OCI-LY3 (cell line): ENCODE results near the gene SEMA3G.

Experiments used
- H2AFZ ChIP-seq: fragments of 200-600, 300-600 bp; shearing (Covaris generic); 2 replicates; pipeline ENCODE4 v1.6.0; 2014; ENCODE audit warnings: antibody characterized with exemption, low read depth, low read length
- H3K27ac ChIP-seq: fragments of 200-600, 300-600 bp; sonication (generic); 2 replicates; pipeline ENCODE4 v1.5.1; 2014; ENCODE audit warnings: mild to moderate bottlenecking, low read length, moderate library complexity, mixed read lengths
- H3K27me3 ChIP-seq: fragments of 200-600, 300-600 bp; sonication (generic); 2 replicates; pipeline ENCODE4 v1.6.1; 2014; ENCODE audit warnings: low read depth, low read length, mixed read lengths
- H3K36me3 ChIP-seq: fragments of 200-600, 300-600 bp; sonication (generic); replicated peaks from 2 replicates; pipeline ENCODE3; 2014; ENCODE audit warnings: low read depth, low read length, mixed read lengths
- H3K4me1 ChIP-seq: fragments of 300-600, 200-600 bp; sonication (generic); 2 replicates; pipeline ENCODE4 v1.6.1; 2014; ENCODE audit warnings: low read length, mixed read lengths
- H3K4me2 ChIP-seq: fragments of 200-600, 300-600 bp; sonication (generic); 2 replicates; pipeline ENCODE4 v1.6.1; 2014; ENCODE audit warnings: low read length, mixed read lengths
- H3K4me3 ChIP-seq: fragments of 300-600, 200-600 bp; sonication (generic); 2 replicates; pipeline ENCODE4 v1.5.1; 2014; ENCODE audit warnings: antibody characterized with exemption, mild to moderate bottlenecking, low read length, moderate library complexity
- H3K79me2 ChIP-seq: fragments of 300-600, 200-600 bp; shearing (Covaris generic); 2 replicates; pipeline ENCODE4 v1.6.1; 2014; ENCODE audit warnings: mild to moderate bottlenecking, low read length, mixed read lengths
- H3K9ac ChIP-seq: fragments of 300-600, 200-600 bp; shearing (Covaris generic); 2 replicates; pipeline ENCODE4 v1.6.0; 2014; ENCODE audit warnings: mild to moderate bottlenecking, low read length, moderate library complexity
- H3K9me3 ChIP-seq: fragments of 200-600, 300-600 bp; shearing (Covaris generic); 2 replicates; pipeline ENCODE4 v1.6.1; 2014; ENCODE audit warnings: low read length, mixed read lengths; ENCODE audit not compliant: insufficient read depth
- H4K20me1 ChIP-seq: fragments of 200-600, 300-600 bp; sonication (generic); 2 replicates; pipeline ENCODE4 v1.6.1; 2016; ENCODE audit warnings: low read length, mixed read lengths; ENCODE audit not compliant: insufficient read depth
- EZH2phosphoT487 ChIP-seq: fragments of 200-600 bp; shearing (Covaris generic); IDR thresholded peaks from 2 replicates; pipeline ENCODE4 v1.6.1; 2018; ENCODE audit warnings: antibody characterized with exemption, mixed run types, low read depth
- TF ChIP-seq, protein P1 (sequence below): fragments of 200-600, 300-600 bp; sonication (generic); IDR thresholded peaks from 2 replicates; pipeline ENCODE4 v1.5.1; 2014; ENCODE audit warnings: antibody characterized with exemption, low read length, low read depth

SEMA3G gene

DNA sequence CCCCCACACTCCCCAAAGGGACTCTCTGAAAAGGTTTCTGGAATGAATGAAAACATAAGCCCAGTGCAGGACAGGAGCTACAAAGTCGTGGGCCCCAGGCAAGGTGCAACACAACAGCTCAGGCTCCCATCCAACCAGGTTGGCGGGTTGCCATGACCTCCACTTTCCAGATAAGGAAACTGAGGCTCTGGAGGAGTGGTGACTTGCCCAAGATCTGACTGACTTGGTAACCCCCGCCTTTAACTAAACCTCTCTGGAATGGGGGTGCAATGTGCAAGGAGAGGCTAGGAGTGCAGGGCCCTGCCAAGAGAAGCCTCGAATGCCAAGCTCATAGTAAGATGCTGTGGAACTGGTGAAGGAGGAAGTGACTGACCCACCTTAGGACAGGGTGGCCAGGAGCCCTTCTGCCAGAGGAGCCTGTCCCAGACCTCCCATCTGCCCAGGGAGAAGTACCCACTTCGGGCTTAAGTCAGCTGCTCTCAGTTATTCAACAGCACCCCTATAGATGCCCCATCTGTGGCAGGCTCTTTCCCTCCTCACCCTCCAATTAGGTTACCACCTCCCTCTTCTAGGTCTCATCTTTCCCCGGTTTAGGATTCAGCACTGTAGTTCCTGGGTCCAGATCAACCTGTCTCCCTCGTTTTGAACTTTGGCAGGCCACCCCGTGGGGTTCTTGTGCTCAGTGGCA lies 9.5 kb upstream of the SEMA3G start:
- H2AFZ ChIP-seq: no peak overlapping the region
- no peaks in the 10 kb centered on the region for H3K27me3 ChIP-seq
- peak overlapping the region; percentile 93 for H3K4me3 ChIP-seq
- H3K36me3 ChIP-seq: peaks cover 13% of the 10 kb centered on the region
- H3K9me3 ChIP-seq: no peaks in the 10 kb centered on the region
- H3K4me2 ChIP-seq: peak overlapping the region; percentile 97
- peaks cover 18% of the 10 kb centered on the region for H3K4me1 ChIP-seq
- H3K79me2 ChIP-seq: peaks cover 24% of the 10 kb centered on the region
- H4K20me1 ChIP-seq: no peaks in the 10 kb centered on the region
- no peak overlapping the region for H3K27ac ChIP-seq
- no peak for TF ChIP-seq EZH2phosphoT487
- TF ChIP-seq, protein P1, sequence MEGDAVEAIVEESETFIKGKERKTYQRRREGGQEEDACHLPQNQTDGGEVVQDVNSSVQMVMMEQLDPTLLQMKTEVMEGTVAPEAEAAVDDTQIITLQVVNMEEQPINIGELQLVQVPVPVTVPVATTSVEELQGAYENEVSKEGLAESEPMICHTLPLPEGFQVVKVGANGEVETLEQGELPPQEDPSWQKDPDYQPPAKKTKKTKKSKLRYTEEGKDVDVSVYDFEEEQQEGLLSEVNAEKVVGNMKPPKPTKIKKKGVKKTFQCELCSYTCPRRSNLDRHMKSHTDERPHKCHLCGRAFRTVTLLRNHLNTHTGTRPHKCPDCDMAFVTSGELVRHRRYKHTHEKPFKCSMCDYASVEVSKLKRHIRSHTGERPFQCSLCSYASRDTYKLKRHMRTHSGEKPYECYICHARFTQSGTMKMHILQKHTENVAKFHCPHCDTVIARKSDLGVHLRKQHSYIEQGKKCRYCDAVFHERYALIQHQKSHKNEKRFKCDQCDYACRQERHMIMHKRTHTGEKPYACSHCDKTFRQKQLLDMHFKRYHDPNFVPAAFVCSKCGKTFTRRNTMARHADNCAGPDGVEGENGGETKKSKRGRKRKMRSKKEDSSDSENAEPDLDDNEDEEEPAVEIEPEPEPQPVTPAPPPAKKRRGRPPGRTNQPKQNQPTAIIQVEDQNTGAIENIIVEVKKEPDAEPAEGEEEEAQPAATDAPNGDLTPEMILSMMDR: no peak
- H3K9ac ChIP-seq: peak overlapping the region; percentile 88

DNA sequence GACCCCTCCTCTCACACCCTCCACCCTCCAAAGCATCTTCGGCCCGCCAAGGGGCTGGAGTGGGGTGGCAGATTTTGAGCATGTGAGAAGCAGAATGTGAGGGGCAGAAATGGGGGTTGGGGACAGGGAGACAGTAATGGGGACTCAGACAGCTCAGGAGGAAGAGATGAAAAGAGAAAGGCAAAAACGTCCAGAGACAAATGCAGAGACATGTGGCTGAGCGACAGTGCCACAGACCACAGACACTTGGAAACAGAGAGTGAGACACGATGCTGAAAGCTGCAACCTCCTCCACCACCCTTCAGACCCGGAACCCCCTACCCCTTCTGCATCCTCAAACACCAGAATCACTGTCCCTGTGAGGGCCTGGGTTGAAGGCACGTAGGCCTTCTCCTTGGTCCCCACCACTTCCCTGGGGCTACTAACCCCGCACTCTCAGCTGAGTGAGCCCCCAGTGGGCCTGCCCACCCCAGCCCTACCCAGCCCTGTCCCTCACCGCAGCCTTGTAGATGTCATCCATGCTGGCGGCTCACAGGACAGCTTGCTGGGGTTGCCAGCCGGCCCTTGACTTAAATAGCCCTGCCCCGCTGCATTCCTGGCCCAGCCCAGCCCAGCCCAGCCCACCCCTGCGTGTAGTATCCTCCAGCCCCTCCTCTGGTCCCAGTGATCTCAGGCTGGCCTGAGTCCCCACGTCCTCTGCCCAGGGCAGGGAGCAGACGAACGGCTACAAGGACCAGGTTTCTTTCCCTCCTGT lies 8.8 kb upstream of the SEMA3G start, which contains the start of gene TNNC1:
Gene TNNC1 (minus strand): TSS at position 546 of the 754 bp plus-strand sequence. CDS start 26 bp downstream, at position 520.
- peak within 1 kb of the TSS; percentile 33; the same call in 1 of the 2 replicates for H3K27ac ChIP-seq

DNA sequence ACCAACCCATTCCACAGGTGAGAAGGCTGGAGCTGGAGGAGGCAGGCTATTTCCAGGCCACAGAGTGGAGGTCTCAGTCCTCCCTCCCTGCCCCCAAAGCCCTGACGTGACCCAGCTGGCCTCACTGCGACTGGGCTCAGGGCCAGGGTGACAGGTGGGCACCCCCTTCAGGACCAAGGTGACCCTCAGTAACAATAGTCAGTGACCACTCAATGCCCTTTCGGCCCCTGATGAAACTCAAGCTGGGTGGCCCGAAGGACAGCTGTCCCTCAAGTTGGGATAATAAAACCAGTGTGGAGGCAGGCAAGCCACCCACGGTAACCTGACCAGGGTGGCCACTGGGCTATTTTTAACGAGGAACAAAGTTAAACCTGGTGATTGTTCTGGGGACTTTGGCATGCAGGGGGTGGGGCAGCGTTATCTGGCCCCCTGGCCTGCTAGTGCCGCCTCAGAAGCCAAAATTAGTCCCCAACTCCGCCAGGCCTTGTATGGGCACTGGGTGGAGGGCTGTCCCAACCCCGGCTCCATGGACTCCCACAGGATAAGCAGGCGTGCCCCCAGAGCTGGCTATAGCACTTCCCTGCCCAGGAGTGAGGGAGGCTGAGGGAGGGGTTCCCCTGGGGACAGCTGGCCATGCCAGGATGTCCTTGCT lies 7.8 kb upstream of the SEMA3G start:
- peaks cover 18% of the 10 kb centered on the region for H3K4me1 ChIP-seq
- H3K9ac ChIP-seq: no peak overlapping the region
- H3K27ac ChIP-seq: no peak overlapping the region

More for the DNA sequence above, 8.8 kb upstream of the SEMA3G start, which contains the start of gene TNNC1:
- H3K9me3 ChIP-seq: no peaks in the 10 kb centered on the region
- peaks cover 8% of the 10 kb centered on the region for H3K36me3 ChIP-seq
- H3K27me3 ChIP-seq: no peaks in the 10 kb centered on the region
- H3K4me1 ChIP-seq: peaks cover 18% of the 10 kb centered on the region
- H4K20me1 ChIP-seq: no peaks in the 10 kb centered on the region
- peaks cover 24% of the 10 kb centered on the region for H3K79me2 ChIP-seq
- peak within 1 kb of the TSS; percentile 93 for H3K4me3 ChIP-seq
- H2AFZ ChIP-seq: peak within 1 kb of the TSS; percentile 97; the same call in 1 of the 2 replicates
- TF ChIP-seq, protein P1: no peak
- TF ChIP-seq EZH2phosphoT487: no peak
- peak within 1 kb of the TSS; percentile 88 for H3K9ac ChIP-seq
- H3K4me2 ChIP-seq: peak within 1 kb of the TSS; percentile 97

More for the DNA sequence above, 7.8 kb upstream of the SEMA3G start:
- peaks cover 2% of the 10 kb centered on the region for H3K36me3 ChIP-seq
- H3K4me2 ChIP-seq: no peak overlapping the region
- no peaks in the 10 kb centered on the region for H3K27me3 ChIP-seq
- H3K4me3 ChIP-seq: no peak overlapping the region
- no peaks in the 10 kb centered on the region for H3K9me3 ChIP-seq
- peaks cover 24% of the 10 kb centered on the region for H3K79me2 ChIP-seq
- H4K20me1 ChIP-seq: no peaks in the 10 kb centered on the region
- TF ChIP-seq, protein P1: no peak
- TF ChIP-seq EZH2phosphoT487: no peak
- H2AFZ ChIP-seq: no peak overlapping the region
